Suprapubic skin (tissue), 4 donors: ENCODE measurements around the gene LIPC.

Experiments
- CTCF ChIP-seq, 2 donors: fragments of 200-600 bp in 1 of 2; fragments of 450-650 bp in 1 of 2; sonication (generic) in 1 of 2; IDR thresholded peaks; one replicate each; pipeline ENCODE4 v1.5.1; 2016 to 2019; ENCODE audit warnings: antibody characterized with exemption in 2 of 2, mild to moderate bottlenecking in 1 of 2, moderate library complexity in 1 of 2
- EP300 ChIP-seq: sonication (generic); formaldehyde crosslinking; IDR thresholded peaks from one replicate; pipeline ENCODE4 v1.6.1; 2017; ENCODE audit warnings: antibody characterized with exemption
- POLR2A ChIP-seq, 2 donors: fragments of 450-650 bp; IDR thresholded peaks; one replicate each; pipeline ENCODE4 v1.6.1; 2017; ENCODE audit warnings: antibody characterized with exemption in 2 of 2, mild to moderate bottlenecking in 2 of 2, moderate library complexity in 2 of 2
- POLR2AphosphoS5 ChIP-seq, 3 donors: sonication (generic); formaldehyde crosslinking; IDR thresholded peaks; one replicate each; pipeline ENCODE4 v1.6.1; 2017; ENCODE audit warnings: antibody characterized with exemption in 3 of 3

- TF ChIP-seq CTCF (IDR thresholded peaks at IDR 0.05), result no peak
- no peak for TF ChIP-seq EP300
- TF ChIP-seq POLR2AphosphoS5 (IDR thresholded peaks at IDR 0.05), result no peak
- TF ChIP-seq POLR2A (IDR thresholded peaks at IDR 0.05), result no peak
Measured at GRCh38 chr15:58453931-58454793, 22.4 kb downstream of the LIPC start.
